IMR-90 (cell line): ENCODE results near the gene KIAA0040. TPM values are rescaled to one million over a fixed set of nuclear protein-coding genes. Genes with fewer than 3 reads are reported as not detected.

ENCODE experiments used
- ATAC-seq: fragments of 200-7000 bp; cut with Tn5 transposase; 2 replicates; pipeline ENCODE4 v1.9.1; 2020; ENCODE audit warnings: low read depth, mild to moderate bottlenecking, moderate library complexity
- BruUV-seq: library from RNA; stranded (reverse); fragments of 400-500 nt; replicated peaks from 2 replicates; lab custom pipeline; 2021; lab: Mats Ljungman, UMichigan
- CTCF ChIA-PET: fragments of 300-600 bp; formaldehyde crosslinking; extraction: SDS; loops from one replicate; lab custom pipeline; 2021; ENCODE audit warnings: antibody characterized with exemption; lab: Yijun Ruan, JAX
- POLR2A ChIA-PET: fragments of 300-600 bp; sonication (Branson Sonifier 250); formaldehyde crosslinking; loops from one replicate; lab custom pipeline; 2022; ENCODE audit warnings: antibody characterized with exemption; ENCODE audit not compliant: unreplicated experiment; lab: Charles Lee
- DNase-seq: peaks from one replicate; pipeline ENCODE4 v3.0.0; 2013
- H2AFZ ChIP-seq: replicated peaks from 2 replicates; pipeline ENCODE3; 2013; ENCODE audit warnings: low read length, mild to moderate bottlenecking; ENCODE audit not compliant: poor library complexity
- H2AK5ac ChIP-seq: 2 replicates; pipeline ENCODE4 v1.6.1; 2013; ENCODE audit warnings: low read depth, low read length, inconsistent platforms
- H2AK9ac ChIP-seq: replicated peaks from 2 replicates; pipeline ENCODE3; 2013; ENCODE audit warnings: mild to moderate bottlenecking, low read depth, low read length, moderate library complexity; ENCODE audit not compliant: poor library complexity
- H2BK120ac ChIP-seq: 2 replicates; pipeline ENCODE4 v1.6.1; 2013; ENCODE audit warnings: low read depth, low read length, inconsistent platforms
- H2BK15ac ChIP-seq: 3 replicates; pipeline ENCODE4 v1.6.1; 2013; ENCODE audit warnings: low read depth, low read length, inconsistent platforms
- H2BK20ac ChIP-seq: 2 replicates; pipeline ENCODE4 v1.6.1; 2013; ENCODE audit warnings: low read depth, mild to moderate bottlenecking, inconsistent platforms, low read length, moderate library complexity
- H2BK5ac ChIP-seq: 2 replicates; pipeline ENCODE4 v1.6.1; 2013; ENCODE audit warnings: mild to moderate bottlenecking, low read depth, low read length, inconsistent platforms; ENCODE audit not compliant: poor library complexity, severe bottlenecking
- H3K14ac ChIP-seq: replicated peaks from 2 replicates; pipeline ENCODE4 v1.6.1; 2013; ENCODE audit warnings: low read depth, low read length, inconsistent platforms
- H3K18ac ChIP-seq: 2 replicates; pipeline ENCODE4 v1.6.1; 2013; ENCODE audit warnings: low read depth, low read length, control low read depth
- H3K23ac ChIP-seq: 2 replicates; pipeline ENCODE4 v1.6.1; 2013; ENCODE audit warnings: low read depth, low read length, inconsistent platforms
- H3K27ac ChIP-seq: 2 replicates; pipeline ENCODE4 v1.5.1; 2013; ENCODE audit warnings: mild to moderate bottlenecking, control low read depth, low read length; ENCODE audit not compliant: insufficient read depth
- H3K27me3 ChIP-seq: 2 replicates; pipeline ENCODE4 v1.6.1; 2013; ENCODE audit warnings: low read length; ENCODE audit not compliant: control insufficient read depth, insufficient read depth
- H3K36me3 ChIP-seq: 2 replicates; pipeline ENCODE4 v1.6.1; 2013; ENCODE audit warnings: low read length, mixed read lengths; ENCODE audit not compliant: control insufficient read depth, insufficient read depth
- H3K4ac ChIP-seq: 2 replicates; pipeline ENCODE4 v1.6.1; 2013; ENCODE audit warnings: low read depth, low read length, inconsistent platforms
- H3K4me1 ChIP-seq: 2 replicates; pipeline ENCODE4 v1.6.1; 2013; ENCODE audit warnings: low read length, mixed read lengths; ENCODE audit not compliant: control insufficient read depth, insufficient read depth
- H3K4me2 ChIP-seq: 2 replicates; pipeline ENCODE4 v1.6.1; 2013; ENCODE audit warnings: low read depth, mild to moderate bottlenecking, control low read depth, low read length, moderate library complexity
- H3K4me3 ChIP-seq: 2 replicates; pipeline ENCODE4 v1.5.1; 2013; ENCODE audit warnings: low read depth, mild to moderate bottlenecking, control low read depth, low read length, moderate library complexity; ENCODE audit not compliant: insufficient read depth
- H3K56ac ChIP-seq: 2 replicates; pipeline ENCODE4 v1.6.1; 2013; ENCODE audit warnings: low read length, inconsistent platforms; ENCODE audit not compliant: insufficient read depth; ENCODE audit errors: extremely low read depth
- H3K79me1 ChIP-seq, 2 experiments: 2 replicates each; pipeline ENCODE4 v1.6.1; 2013; ENCODE audit warnings: low read length in 2 of 2, inconsistent platforms in 1 of 2, low read depth in 1 of 2
- H3K9ac ChIP-seq: 2 replicates; pipeline ENCODE4 v1.6.1; 2013; ENCODE audit warnings: low read depth, low read length, control low read depth
- H3K9me1 ChIP-seq: 2 replicates; pipeline ENCODE4 v1.6.1; 2013; ENCODE audit warnings: low read length, inconsistent platforms; ENCODE audit not compliant: insufficient read depth
- H3K9me3 ChIP-seq: 2 replicates; pipeline ENCODE4 v1.6.1; 2013; ENCODE audit warnings: low read length; ENCODE audit not compliant: control insufficient read depth, insufficient read depth
- H4K20me1 ChIP-seq: 2 replicates; pipeline ENCODE4 v1.6.1; 2013; ENCODE audit warnings: low read length, inconsistent platforms; ENCODE audit not compliant: insufficient read depth
- H4K5ac ChIP-seq: 2 replicates; pipeline ENCODE4 v1.6.1; 2013; ENCODE audit warnings: mild to moderate bottlenecking, low read depth, low read length, control low read depth
- H4K8ac ChIP-seq, 2 experiments: 2 replicates each; pipeline ENCODE4 v1.6.1; 2013; ENCODE audit warnings: low read depth in 2 of 2, low read length in 2 of 2, control low read depth in 1 of 2, inconsistent platforms in 1 of 2
- H4K91ac ChIP-seq: 2 replicates; pipeline ENCODE4 v1.6.1; 2013; ENCODE audit warnings: low read depth, low read length, inconsistent platforms; ENCODE audit not compliant: insufficient read depth
- FOS ChIP-seq: fragments of 150-350 bp; IDR thresholded peaks from 2 replicates; pipeline ENCODE4 v1.6.1; 2016; ENCODE audit warnings: low read depth, low read length
- MAZ ChIP-seq: IDR thresholded peaks from 2 replicates; pipeline ENCODE4 v1.6.1; 2012; ENCODE audit warnings: low read depth, mild to moderate bottlenecking, low read length, improper control_type of control experiment, moderate library complexity, borderline replicate concordance
- MXI1 ChIP-seq: IDR thresholded peaks from 2 replicates; pipeline ENCODE4 v1.6.1; 2012; ENCODE audit warnings: low read depth, mild to moderate bottlenecking, low read length, moderate library complexity, borderline replicate concordance
- RFX5 ChIP-seq: IDR thresholded peaks from 2 replicates; pipeline ENCODE4 v1.8.0; 2012; ENCODE audit warnings: low read depth, mild to moderate bottlenecking, low read length, moderate library complexity
- WGBS, 2 experiments: methylation state at CpG; one replicate each; pipeline versions ENCODE4 v1.1.5 to v1.1.7; 2013; ENCODE audit warnings: missing lambda C conversion rate in 2 of 2; ENCODE audit not compliant: insufficient read length in 1 of 2; ENCODE audit errors: extremely low coverage in 2 of 2; 5-methylcytosine and 5-hydroxymethylcytosine counted together
- dilution Hi-C: fragments of 300-500 bp; cut with HindIII; formaldehyde crosslinking; loops from one replicate; pipeline ENCODE4 v1.14.3; 2018; ENCODE audit warnings: low sequenced_read_pairs; ENCODE audit not compliant: unreplicated experiment
- in situ Hi-C: fragments of 300-500 bp; cut with MboI; formaldehyde crosslinking; loops from 3 replicates; pipeline ENCODE4 v1.14.3; 2019; ENCODE audit warnings: low sequenced_read_pairs, inconsistent platforms, mixed read lengths
- intact Hi-C: fragments of 100-400 bp; cut with micrococcal nuclease; formaldehyde crosslinking; loops from 2 replicates; pipeline ENCODE4 v1.10.0; 2022
- polyA plus RNA-seq, 3 experiments: library from polyadenylated mRNA; depleted of rRNA; stranded (reverse); fragments of >200 nt; gene quantifications; 2 replicates each; pipeline ENCODE4 v1.2.3, GENCODE V29; 2012; ENCODE audit warnings: low replicate concordance in 1 of 3
- total RNA-seq: library from RNA; depleted of rRNA; stranded (reverse); fragments of >200 nt; gene quantifications from 2 replicates; pipeline ENCODE4 v1.2.3, GENCODE V29; 2012

The KIAA0040 gene
- total and polyA plus RNA-seq, 2 of the 4 experiments (the other 2 are of a cell fraction) = 0.05 to 0.18 TPM

DNA sequence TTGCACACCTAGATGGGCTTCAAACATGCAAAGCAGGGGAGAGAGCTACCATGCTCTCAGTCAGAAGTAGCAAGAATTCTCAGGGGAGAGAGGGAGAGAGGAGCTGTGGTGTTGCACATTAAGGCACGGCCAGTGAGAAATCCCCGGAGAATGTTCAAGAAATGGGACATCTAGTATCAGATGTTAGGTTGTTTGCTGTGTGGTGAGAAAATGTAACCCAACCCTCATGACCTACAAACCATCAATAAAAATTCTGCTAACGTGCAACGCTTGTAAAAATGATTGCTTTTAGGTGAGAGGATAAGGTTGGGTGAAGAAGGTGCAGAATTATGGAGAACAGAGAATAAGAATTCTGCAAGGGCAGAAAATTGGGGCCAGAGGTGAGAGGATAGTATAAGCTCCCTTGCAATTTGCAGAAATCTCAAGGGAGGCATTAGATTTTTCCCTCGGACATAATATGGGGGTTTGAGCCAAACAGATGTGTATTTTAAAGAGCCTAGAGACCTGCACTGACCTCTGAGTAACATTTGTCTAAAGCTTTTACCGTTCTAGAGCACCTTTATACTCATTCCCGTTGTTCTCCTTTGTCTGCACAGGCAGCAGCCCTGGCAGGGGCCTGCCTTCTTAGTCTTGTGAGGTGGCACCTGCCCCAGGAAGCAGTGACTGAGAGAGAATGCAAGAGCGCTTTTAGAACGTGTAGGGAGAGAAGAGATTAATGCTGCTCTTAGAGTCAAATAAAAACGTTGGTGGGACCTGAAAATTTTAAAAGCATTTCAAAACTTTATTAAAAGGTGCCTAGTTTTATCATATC is 25.4 kb upstream of the KIAA0040 start:
- H2BK20ac ChIP-seq = no peak overlapping the region
- DNase-seq (no peak), ATAC-seq (no peak)
- H2BK5ac ChIP-seq = no peak overlapping the region
- H2AK5ac ChIP-seq = no peak overlapping the region
- no peak overlapping the region for H3K9ac ChIP-seq
- no peak overlapping the region for H3K4me3 ChIP-seq
- intact Hi-C loops (no loop called here), in situ Hi-C loops (no loop called here), dilution Hi-C loops (no loop called here)
- no peaks in the 10 kb centered on the region for H3K4me1 ChIP-seq
- no peak overlapping the region for H3K18ac ChIP-seq
- no peaks in the 10 kb centered on the region for H3K79me1 ChIP-seq
- no peaks in the 10 kb centered on the region for H3K27me3 ChIP-seq
- no peak overlapping the region for H3K56ac ChIP-seq
- no peaks in the 10 kb centered on the region for H3K36me3 ChIP-seq
- no peak overlapping the region for H4K8ac ChIP-seq
- H4K91ac ChIP-seq = no peak overlapping the region
- POLR2A ChIA-PET = no interaction called here
- H2BK120ac ChIP-seq = no peak overlapping the region
- H3K4ac ChIP-seq = no peak overlapping the region
- BruUV-seq = no TSS peak
- no peak overlapping the region for H4K5ac ChIP-seq
- 75% methylated on average over 1 of the region's 10 CpGs; no CpG with 5 or more reads in 1 of the 2 experiments for WGBS, 2 experiments
- H3K27ac ChIP-seq = no peak overlapping the region
- no peak overlapping the region for H2BK15ac ChIP-seq
- TF ChIP-seq MAZ (no peak), RFX5 (no peak), MXI1 (no peak), FOS (no peak)
- H3K9me1 ChIP-seq = no peaks in the 10 kb centered on the region
- no peak overlapping the region for H2AFZ ChIP-seq
- H2AK9ac ChIP-seq = no peak overlapping the region
- no peak overlapping the region for H3K4me2 ChIP-seq
- CTCF ChIA-PET = no interaction called here
- H4K20me1 ChIP-seq = no peaks in the 10 kb centered on the region
- no peaks in the 10 kb centered on the region for H3K9me3 ChIP-seq
- no peak overlapping the region for H3K14ac ChIP-seq
- H3K23ac ChIP-seq = no peak overlapping the region
